WTC11 (cell line): ENCODE data around the gene RHOT2.

Experiments
- ETV6 ChIP-seq: sonication (generic); formaldehyde crosslinking; IDR thresholded peaks from 2 replicates; pipeline ENCODE4 v1.8.1; 2022; ENCODE audit warnings: mild to moderate bottlenecking, missing genetic modification reagents
- NFE2L1 ChIP-seq: sonication (generic); formaldehyde crosslinking; IDR thresholded peaks from 2 replicates; pipeline ENCODE4 v1.8.1; 2023; ENCODE audit warnings: missing genetic modification reagents
- TCF7 ChIP-seq: sonication (generic); formaldehyde crosslinking; IDR thresholded peaks from 2 replicates; pipeline ENCODE4 v1.8.0; 2022; ENCODE audit warnings: mild to moderate bottlenecking, low read depth, missing genetic modification reagents, moderate library complexity
- TF ChIP-seq, protein P1 (sequence below): fragments of 200-600 bp; IDR thresholded peaks from 2 replicates; pipeline ENCODE4 v1.8.0; 2022; ENCODE audit warnings: antibody characterized with exemption

DNA sequence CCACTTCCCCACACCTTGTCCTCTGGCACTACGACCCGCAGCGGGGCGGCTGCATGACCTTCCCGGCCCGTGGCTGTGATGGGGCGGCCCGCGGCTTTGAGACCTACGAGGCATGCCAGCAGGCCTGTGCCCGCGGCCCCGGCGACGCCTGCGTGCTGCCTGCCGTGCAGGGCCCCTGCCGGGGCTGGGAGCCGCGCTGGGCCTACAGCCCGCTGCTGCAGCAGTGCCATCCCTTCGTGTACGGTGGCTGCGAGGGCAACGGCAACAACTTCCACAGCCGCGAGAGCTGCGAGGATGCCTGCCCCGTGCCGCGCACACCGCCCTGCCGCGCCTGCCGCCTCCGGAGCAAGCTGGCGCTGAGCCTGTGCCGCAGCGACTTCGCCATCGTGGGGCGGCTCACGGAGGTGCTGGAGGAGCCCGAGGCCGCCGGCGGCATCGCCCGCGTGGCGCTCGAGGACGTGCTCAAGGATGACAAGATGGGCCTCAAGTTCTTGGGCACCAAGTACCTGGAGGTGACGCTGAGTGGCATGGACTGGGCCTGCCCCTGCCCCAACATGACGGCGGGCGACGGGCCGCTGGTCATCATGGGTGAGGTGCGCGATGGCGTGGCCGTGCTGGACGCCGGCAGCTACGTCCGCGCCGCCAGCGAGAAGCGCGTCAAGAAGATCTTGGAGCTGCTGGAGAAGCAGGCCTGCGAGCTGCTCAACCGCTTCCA, 34.4 kb upstream of the RHOT2 start:
- TF ChIP-seq ETV6 (CRISPR knock-in tag) (no peak), TCF7 (CRISPR knock-in tag) (0 out of 2 replicates have a peak, but pooled peaks have one; percentile 11), NFE2L1 (CRISPR knock-in tag) (no peak)
- TF ChIP-seq, protein P1, sequence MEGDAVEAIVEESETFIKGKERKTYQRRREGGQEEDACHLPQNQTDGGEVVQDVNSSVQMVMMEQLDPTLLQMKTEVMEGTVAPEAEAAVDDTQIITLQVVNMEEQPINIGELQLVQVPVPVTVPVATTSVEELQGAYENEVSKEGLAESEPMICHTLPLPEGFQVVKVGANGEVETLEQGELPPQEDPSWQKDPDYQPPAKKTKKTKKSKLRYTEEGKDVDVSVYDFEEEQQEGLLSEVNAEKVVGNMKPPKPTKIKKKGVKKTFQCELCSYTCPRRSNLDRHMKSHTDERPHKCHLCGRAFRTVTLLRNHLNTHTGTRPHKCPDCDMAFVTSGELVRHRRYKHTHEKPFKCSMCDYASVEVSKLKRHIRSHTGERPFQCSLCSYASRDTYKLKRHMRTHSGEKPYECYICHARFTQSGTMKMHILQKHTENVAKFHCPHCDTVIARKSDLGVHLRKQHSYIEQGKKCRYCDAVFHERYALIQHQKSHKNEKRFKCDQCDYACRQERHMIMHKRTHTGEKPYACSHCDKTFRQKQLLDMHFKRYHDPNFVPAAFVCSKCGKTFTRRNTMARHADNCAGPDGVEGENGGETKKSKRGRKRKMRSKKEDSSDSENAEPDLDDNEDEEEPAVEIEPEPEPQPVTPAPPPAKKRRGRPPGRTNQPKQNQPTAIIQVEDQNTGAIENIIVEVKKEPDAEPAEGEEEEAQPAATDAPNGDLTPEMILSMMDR = no peak
